GM12878 (cell line): ENCODE data around the gene CETN3. TPM values are rescaled to one million over a fixed set of nuclear protein-coding genes. Genes with fewer than 3 reads are reported as not detected.

Source experiments
- ATAC-seq: fragments of 200-7000 bp; cut with Tn5 transposase; 3 replicates; pipeline ENCODE4 v1.9.1; 2020; ENCODE audit warnings: mild to moderate bottlenecking, moderate library complexity
- BruUV-seq: library from RNA; stranded (reverse); fragments of 400-500 nt; replicated peaks from 2 replicates; lab custom pipeline; 2021; lab: Mats Ljungman, UMichigan
- CTCF ChIA-PET: fragments of 300-600 bp; sonication (Branson Sonifier 250); formaldehyde crosslinking; extraction: SDS; loops from one replicate; lab custom pipeline; 2021; ENCODE audit warnings: inconsistent platforms; lab: Yijun Ruan, JAX
- POLR2A ChIA-PET: fragments of 350-600 bp; formaldehyde crosslinking; extraction: SDS; loops from one replicate; lab custom pipeline; 2021; ENCODE audit warnings: inconsistent platforms; lab: Charles Lee
- RAD21 ChIA-PET: fragments of 300-600 bp; sonication (Branson Sonifier 250); formaldehyde crosslinking; loops from one replicate; lab custom pipeline; 2023; ENCODE audit warnings: antibody characterized with exemption; ENCODE audit not compliant: unreplicated experiment; lab: Charles Lee
- SMC1A ChIA-PET: fragments of 300-600 bp; sonication (Branson Sonifier 250); formaldehyde crosslinking; loops from one replicate; lab custom pipeline; 2023; ENCODE audit not compliant: unreplicated experiment, uncharacterized antibody; lab: Charles Lee
- DNase-seq: peaks from one replicate; pipeline ENCODE4 v3.0.0-alpha.2; 2011; ENCODE audit warnings: low read depth, low spot score
- FAIRE-seq: peaks from 3 replicates; lab custom pipeline; 2011; peaks lifted over from hg19 to GRCh38; lab: Jason Lieb, UNC
- H2AFZ ChIP-seq: 2 replicates; pipeline ENCODE4 v1.6.0; 2011; ENCODE audit warnings: low read depth, low read length, control low read depth; ENCODE audit not compliant: control insufficient read depth
- H3K27ac ChIP-seq: 2 replicates; pipeline ENCODE4 v1.5.1; 2011; ENCODE audit warnings: control low read depth; ENCODE audit not compliant: control insufficient read depth, insufficient read depth
- H3K27me3 ChIP-seq, 2 experiments: replicated peaks in 1 of 2; 2 replicates each; pipeline versions ENCODE4 v1.6.0 to v1.6.1; 2011; ENCODE audit warnings: low read length in 1 of 2; ENCODE audit not compliant: control insufficient read depth in 2 of 2, insufficient read depth in 2 of 2
- H3K36me3 ChIP-seq, 2 experiments: 2 replicates each; pipeline ENCODE4 v1.5.1; 2011; ENCODE audit warnings: low read length in 1 of 2; ENCODE audit not compliant: control insufficient read depth in 2 of 2, insufficient read depth in 2 of 2
- H3K4me1 ChIP-seq: 2 replicates; pipeline ENCODE4 v1.6.1; 2011; ENCODE audit warnings: mild to moderate bottlenecking, low read length, moderate library complexity, mixed read lengths; ENCODE audit not compliant: control insufficient read depth, insufficient read depth
- H3K4me2 ChIP-seq: 2 replicates; pipeline ENCODE4 v1.6.0; 2011; ENCODE audit warnings: control low read depth; ENCODE audit not compliant: control insufficient read depth, insufficient read depth
- H3K4me3 ChIP-seq: fragments of 200-600 bp; sonication (generic); 2 replicates; pipeline ENCODE4 v1.5.1; 2016
- H3K79me2 ChIP-seq: 2 replicates; pipeline ENCODE4 v1.6.0; 2011; ENCODE audit warnings: low read length; ENCODE audit not compliant: control insufficient read depth, insufficient read depth
- H3K9ac ChIP-seq: 2 replicates; pipeline ENCODE4 v1.8.0; 2011; ENCODE audit warnings: low read length, control low read depth, mixed read lengths; ENCODE audit not compliant: control insufficient read depth, insufficient read depth
- H3K9me3 ChIP-seq: replicated peaks from 3 replicates; pipeline ENCODE4 v1.5.1; 2011; ENCODE audit warnings: mild to moderate bottlenecking, low read length; ENCODE audit not compliant: control insufficient read depth, insufficient read depth
- H4K20me1 ChIP-seq: 2 replicates; pipeline ENCODE4 v1.6.0; 2011; ENCODE audit not compliant: control insufficient read depth, insufficient read depth
- ATF7 ChIP-seq: fragments of 450-650 bp; IDR thresholded peaks from 2 replicates; pipeline ENCODE4 v1.6.1; 2016; ENCODE audit warnings: low read depth, mild to moderate bottlenecking
- CREM ChIP-seq: IDR thresholded peaks from 2 replicates; pipeline ENCODE4 v1.6.1; 2014; ENCODE audit warnings: antibody characterized with exemption, low read depth
- GABPA ChIP-seq: IDR thresholded peaks from 2 replicates; pipeline ENCODE4 v1.6.1; 2014; ENCODE audit warnings: antibody characterized with exemption, low read depth, mild to moderate bottlenecking, inconsistent platforms
- GATAD2B ChIP-seq: fragments of 450-650 bp; conservative IDR thresholded peaks from 2 replicates; pipeline ENCODE4 v1.6.1; 2017; ENCODE audit warnings: low read depth, mild to moderate bottlenecking, moderate library complexity
- HDAC2 ChIP-seq: fragments of 200-600 bp; sonication (generic); IDR thresholded peaks from 2 replicates; pipeline ENCODE4 v1.6.1; 2017
- MTA3 ChIP-seq: IDR thresholded peaks from 2 replicates; pipeline ENCODE4 v1.6.1; 2012; ENCODE audit warnings: low read length, inconsistent platforms, borderline replicate concordance
- NR2C1 ChIP-seq: fragments of 450-650 bp; IDR thresholded peaks from 2 replicates; pipeline ENCODE4 v1.6.1; 2017; ENCODE audit warnings: antibody characterized with exemption, mild to moderate bottlenecking, moderate library complexity
- PAX8 ChIP-seq: fragments of 450-650 bp; IDR thresholded peaks from 2 replicates; pipeline ENCODE4 v1.6.1; 2017; ENCODE audit warnings: mild to moderate bottlenecking, moderate library complexity
- RFX5 ChIP-seq: IDR thresholded peaks from 2 replicates; pipeline ENCODE4 v1.6.1; 2011; ENCODE audit warnings: low read depth, low read length, improper control_type of control experiment
- SIN3A ChIP-seq: IDR thresholded peaks from 2 replicates; pipeline ENCODE4 v1.6.1; 2012; ENCODE audit warnings: low read depth, low read length, improper control_type of control experiment
- SPI1 ChIP-seq: IDR thresholded peaks from 2 replicates; pipeline ENCODE4 v1.6.1; 2011; ENCODE audit warnings: low read depth, mild to moderate bottlenecking, low read length, moderate library complexity, borderline replicate concordance; ENCODE audit not compliant: insufficient read depth
- TBL1XR1 ChIP-seq: IDR thresholded peaks from 2 replicates; pipeline ENCODE4 v1.6.1; 2012; ENCODE audit warnings: low read depth, low read length, improper control_type of control experiment
- WRNIP1 ChIP-seq: IDR thresholded peaks from 2 replicates; pipeline ENCODE4 v1.6.1; 2011; ENCODE audit warnings: low read depth, low read length, improper control_type of control experiment, borderline replicate concordance
- YY1 ChIP-seq: IDR thresholded peaks from 2 replicates; pipeline ENCODE4 v1.6.1; 2011; ENCODE audit warnings: low read depth, mild to moderate bottlenecking, low read length
- ZNF217 ChIP-seq: fragments of 450-650 bp; IDR thresholded peaks from 2 replicates; pipeline ENCODE4 v1.6.1; 2017; ENCODE audit warnings: antibody characterized with exemption, mild to moderate bottlenecking
- ZZZ3 ChIP-seq: IDR thresholded peaks from 2 replicates; pipeline ENCODE4 v1.6.1; 2011; ENCODE audit warnings: low read depth; ENCODE audit not compliant: control insufficient read depth, insufficient read length
- WGBS: methylation state at CpG from one replicate; pipeline ENCODE4 v1.1.6; 2016; ENCODE audit warnings: low lambda C conversion rate; ENCODE audit not compliant: insufficient replicate concordance, insufficient coverage; ENCODE audit errors: missing lambda C conversion rate; 5-methylcytosine and 5-hydroxymethylcytosine counted together
- in situ Hi-C: fragments of 300-500 bp; cut with MboI; formaldehyde crosslinking; loops from 9 replicates; pipeline ENCODE4 v1.14.3; 2018; ENCODE audit warnings: mixed read lengths
- intact Hi-C: fragments of 100-400 bp; cut with micrococcal nuclease; formaldehyde crosslinking; loops from one replicate; pipeline ENCODE4 v1.14.2; 2022; ENCODE audit not compliant: unreplicated experiment
- polyA plus RNA-seq, 11 experiments: library from polyadenylated mRNA; depleted of rRNA in 4 of 11; unstranded in 6 of 11; stranded (reverse) in 5 of 11; fragments of >200 nt; fragmentation: Nextera tagmentation in 4 of 11; fragmentation: Illumina TruSeq in 1 of 11; extraction: Ambion mirVana in 4 of 11; extraction: Trizol in 1 of 11; gene quantifications; 1 replicate in 1 of 11; 2 replicates in 10 of 11; pipeline versions ENCODE4 v1.2.1 to v1.2.3, GENCODE V29; 2011 to 2016; ENCODE audit warnings: inconsistent platforms in 2 of 11, missing spikeins in 2 of 11, low read depth in 1 of 11
- total RNA-seq, 4 experiments: library from RNA; depleted of rRNA in 3 of 4; stranded (reverse); fragments of >200 nt in 3 of 4; fragmentation: Illumina TruSeq in 1 of 4; extraction: Trizol in 1 of 4; gene quantifications; 2 replicates each; pipeline versions ENCODE4 v1.2.1 to v1.2.3, GENCODE V29; 2013 to 2021

CETN3 gene
- total and polyA plus RNA-seq, 10 of the 15 experiments (the other 5 are each of a cell fraction or from before 2014, with no cell fraction given), result 16.8 to 59.1 (median 51.8) TPM

DNA sequence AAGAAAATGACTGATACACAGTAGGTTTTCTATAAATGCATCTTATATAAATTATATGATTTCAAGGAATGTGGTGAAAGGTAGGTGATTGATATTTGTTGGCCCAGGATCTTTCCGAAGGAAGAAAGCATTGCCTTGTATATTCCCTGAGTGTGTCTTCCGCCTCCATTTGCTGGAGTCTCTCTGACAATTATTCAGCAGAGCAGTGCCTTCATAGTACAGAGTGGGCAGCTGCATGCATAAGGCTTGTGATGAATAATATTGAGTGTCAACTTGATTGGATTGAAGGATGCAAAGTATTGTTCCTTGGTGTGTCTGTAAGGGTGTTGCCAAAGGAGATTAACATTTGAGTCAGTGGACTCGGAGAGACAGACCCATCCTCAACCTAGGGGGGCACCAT, 58.5 kb downstream of the CETN3 start:
- Histone ChIP-seq H3K4me2 (no peak overlapping the region), H3K4me3 (no peak overlapping the region), H3K4me1 (no peaks in the 10 kb centered on the region), H4K20me1 (no peaks in the 10 kb centered on the region), H3K27ac (no peak overlapping the region), H3K36me3 (no peaks in the 10 kb centered on the region), H3K9ac (no peak overlapping the region), H2AFZ (no peak overlapping the region), H3K79me2 (no peaks in the 10 kb centered on the region), H3K27me3 (no peaks in the 10 kb centered on the region), H3K9me3 (no peaks in the 10 kb centered on the region; the same call in 2 of the 3 replicates)
- CTCF ChIA-PET, result no interaction called here
- WGBS, result 14% methylated on average over 3 of the region's 3 CpGs
- POLR2A ChIA-PET, result interaction anchor here (0.6 kb wide), 1 partner anchor 57 kb away, joined by 3 read pairs; no protein-coding TSS in a partner anchor
- BruUV-seq, result no TSS peak
- SMC1A ChIA-PET, result interaction anchor here (1.3 to 1.5 kb wide), 3 partner anchors 8 to 28 kb away, joined by 3 to 6 read pairs (median 3); no protein-coding TSS in a partner anchor
- no peak for FAIRE-seq
- in situ Hi-C loops, result no loop called here
- no peak for ATAC-seq
- intact Hi-C loops, result no loop called here
- DNase-seq, result no peak
- TF ChIP-seq SIN3A (no peak), ZNF217 (no peak), WRNIP1 (no peak), HDAC2 (no peak), SPI1 (no peak), NR2C1 (no peak), TBL1XR1 (no peak), YY1 (no peak), PAX8 (no peak), CREM (no peak), ZZZ3 (no peak), ATF7 (no peak), RFX5 (no peak), GABPA (no peak), GATAD2B (no peak), MTA3 (no peak)
- RAD21 ChIA-PET, result no interaction called here
